HG02678 (cell line): ENCODE results near the gene CLK1.
"Not testable (repeated sequence)": the region's sequence is repeated elsewhere in the genome, so short reads cannot be mapped to it uniquely, and the experiment has no call there.

Experiments
- ATAC-seq: cut with Tn5 transposase; IDR thresholded peaks from one replicate; pipeline ENCODE4 v1.9.1; 2021; ENCODE audit warnings: mild to moderate bottlenecking, moderate library complexity; ENCODE audit not compliant: unreplicated experiment

The CLK1 gene

DNA sequence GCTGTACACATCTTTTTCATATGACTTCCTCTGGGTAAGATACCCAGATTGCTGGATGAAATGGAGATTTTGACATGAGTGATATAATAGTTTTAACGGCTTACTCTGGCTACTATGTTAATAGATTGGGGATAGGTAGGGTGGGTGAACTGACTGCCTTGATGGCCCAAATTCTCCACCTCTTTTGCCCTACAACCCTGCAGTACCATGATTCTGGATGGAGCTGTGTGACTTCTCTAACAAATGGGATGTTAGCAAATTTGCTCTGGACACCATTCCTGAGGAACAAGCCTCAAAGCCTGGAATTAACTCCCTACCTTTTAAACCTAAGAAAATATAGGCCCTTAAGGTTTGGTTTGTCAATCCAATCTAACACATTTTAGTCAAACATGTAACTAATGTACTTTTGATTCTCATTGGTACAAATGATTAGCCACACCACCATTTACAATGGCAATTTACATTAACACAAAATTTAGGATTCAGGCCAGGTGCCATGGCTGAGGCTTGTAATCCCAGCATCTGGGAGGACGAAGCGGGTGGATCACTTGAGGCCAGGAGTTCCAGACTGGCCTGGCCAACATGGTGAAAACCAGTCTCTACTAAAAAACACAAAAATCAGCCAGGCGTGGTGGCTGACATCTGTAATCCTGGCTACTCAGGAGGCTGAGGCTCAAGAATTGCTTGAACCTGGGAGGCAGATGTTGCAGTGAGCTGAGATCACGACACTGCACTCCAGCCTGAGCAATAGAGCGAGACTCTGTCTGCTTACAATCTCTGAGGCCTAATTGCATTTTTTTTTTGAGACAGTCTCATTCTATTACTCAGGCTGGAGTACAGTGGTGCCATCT, 12.8 kb downstream of the CLK1 start:
- no peak for ATAC-seq

DNA sequence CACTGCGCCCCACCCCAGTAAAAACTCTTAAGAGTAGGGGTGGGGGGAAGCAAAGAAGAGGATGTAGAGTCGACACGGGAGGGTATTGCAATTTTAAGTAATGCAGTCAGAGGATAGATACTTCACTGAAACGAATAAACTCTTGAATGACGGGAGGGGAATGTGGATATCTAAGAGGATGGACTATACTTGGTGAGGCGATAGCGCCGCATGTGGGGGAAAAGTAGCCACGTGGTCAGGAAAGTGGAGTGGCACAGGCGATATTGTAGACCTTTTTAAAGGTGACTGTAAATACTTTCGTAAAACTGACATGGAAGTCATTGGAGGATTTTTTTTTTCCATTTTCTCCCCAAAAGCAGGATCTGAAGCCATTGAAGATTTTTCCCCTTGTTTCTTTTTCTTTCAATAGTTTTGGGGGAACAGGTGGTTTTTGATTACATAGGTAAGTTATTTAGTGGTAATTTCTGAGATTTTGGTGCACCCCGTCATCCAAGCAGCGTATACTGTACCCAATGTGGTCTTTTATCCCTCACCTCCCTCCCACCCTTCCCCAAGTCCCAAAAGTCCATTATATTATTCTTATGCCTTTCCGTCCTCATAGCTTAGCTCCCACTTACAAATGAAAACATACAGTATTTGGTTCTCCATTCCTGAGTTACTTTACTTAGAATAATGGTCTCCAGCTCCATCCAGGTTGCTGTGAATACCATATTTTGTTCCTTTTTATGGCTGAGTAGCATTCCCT, 13.8 kb downstream of the CLK1 start:
- ATAC-seq, result no peak

DNA sequence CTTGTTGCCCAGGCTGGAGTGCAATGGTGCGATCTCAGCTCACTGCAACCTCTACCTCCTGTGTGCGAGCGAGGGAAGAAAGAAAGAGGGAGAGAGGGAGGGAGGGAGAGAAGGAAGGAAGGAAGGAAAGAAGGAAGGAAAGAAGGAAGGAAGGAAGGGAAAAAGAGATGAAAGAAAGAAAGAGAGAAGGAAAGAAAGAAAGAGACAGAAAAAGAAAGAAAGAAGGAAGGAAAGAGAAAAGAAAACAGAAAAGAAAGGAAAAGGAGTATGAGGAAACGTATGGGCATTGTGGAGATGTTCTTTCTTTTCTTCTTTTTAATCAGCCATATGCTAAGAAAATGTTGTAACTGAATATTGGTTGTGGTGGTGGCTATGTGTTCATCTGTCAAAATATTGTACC, 16.5 kb downstream of the CLK1 start:
- ATAC-seq, result no peak

DNA sequence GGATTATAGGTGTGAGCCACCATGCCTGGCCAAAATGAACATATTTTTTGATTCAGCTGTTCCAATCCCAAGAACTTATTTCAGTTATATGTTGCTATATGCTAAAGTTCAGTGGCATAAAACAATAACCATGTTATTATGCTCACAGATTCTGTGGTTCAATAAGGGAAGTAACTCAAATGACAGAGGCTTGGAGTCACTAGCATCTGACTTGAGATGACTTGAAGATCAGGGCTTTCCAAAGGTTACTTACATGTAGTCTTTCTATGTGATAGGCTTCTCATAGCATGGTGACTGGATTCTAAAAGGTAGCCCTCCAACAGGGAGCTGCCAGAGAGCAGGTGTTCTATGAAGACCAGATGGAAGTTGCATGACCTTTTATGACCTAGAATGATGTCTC, 17.2 kb downstream of the CLK1 start:
- ATAC-seq, result no peak

DNA sequence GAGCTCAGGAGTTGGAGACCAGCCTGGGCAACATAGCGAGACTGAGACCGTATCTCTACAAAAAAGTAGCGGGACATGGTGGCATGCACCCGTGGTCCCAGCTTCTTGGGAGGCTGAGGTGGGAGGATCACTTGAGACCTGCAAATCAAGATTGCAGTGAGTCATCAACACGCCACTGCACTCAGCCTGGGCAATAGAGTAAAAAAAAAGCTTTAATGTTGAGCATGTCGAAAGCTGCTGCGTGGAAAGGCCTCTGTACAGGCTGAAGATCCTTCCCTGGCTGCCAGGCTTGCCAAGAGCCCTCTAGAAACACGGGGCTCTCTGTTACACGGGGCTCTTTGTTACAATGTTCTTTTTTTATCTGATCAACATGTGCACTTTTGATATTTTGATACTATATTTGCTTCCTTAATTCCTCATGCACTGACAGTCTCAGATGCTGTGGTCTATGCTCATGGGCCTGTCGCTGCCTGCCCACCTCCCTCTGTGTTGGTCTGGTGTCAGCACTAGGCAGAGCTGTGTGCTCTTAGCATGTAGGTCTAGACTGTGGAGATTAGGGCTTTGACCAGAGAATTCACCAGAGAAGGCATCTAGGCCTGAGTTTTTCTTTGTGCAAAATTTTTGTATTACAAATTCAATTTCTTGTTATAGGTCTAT, 18.7 kb downstream of the CLK1 start:
- ATAC-seq, result no peak

DNA sequence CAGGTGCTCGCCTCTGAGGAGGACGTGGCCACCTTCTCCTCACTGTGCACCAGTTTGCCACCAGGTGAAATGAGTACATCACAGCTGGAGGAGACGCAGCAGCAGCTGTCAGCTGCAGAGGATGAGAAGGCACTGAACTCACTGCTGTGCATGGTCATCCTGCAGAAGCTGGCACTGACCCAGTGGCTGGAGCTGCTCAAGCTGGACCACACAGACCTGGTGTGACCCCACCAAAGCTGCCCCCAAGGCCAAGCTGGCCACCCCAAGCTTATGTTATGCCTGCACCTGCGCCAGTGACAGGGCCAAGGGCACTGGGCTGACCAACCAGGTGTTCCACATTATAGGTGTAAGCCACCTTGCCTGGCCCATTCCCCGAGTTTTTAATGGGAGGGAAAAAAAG, 19.3 kb downstream of the CLK1 start:
- ATAC-seq, result no peak

DNA sequence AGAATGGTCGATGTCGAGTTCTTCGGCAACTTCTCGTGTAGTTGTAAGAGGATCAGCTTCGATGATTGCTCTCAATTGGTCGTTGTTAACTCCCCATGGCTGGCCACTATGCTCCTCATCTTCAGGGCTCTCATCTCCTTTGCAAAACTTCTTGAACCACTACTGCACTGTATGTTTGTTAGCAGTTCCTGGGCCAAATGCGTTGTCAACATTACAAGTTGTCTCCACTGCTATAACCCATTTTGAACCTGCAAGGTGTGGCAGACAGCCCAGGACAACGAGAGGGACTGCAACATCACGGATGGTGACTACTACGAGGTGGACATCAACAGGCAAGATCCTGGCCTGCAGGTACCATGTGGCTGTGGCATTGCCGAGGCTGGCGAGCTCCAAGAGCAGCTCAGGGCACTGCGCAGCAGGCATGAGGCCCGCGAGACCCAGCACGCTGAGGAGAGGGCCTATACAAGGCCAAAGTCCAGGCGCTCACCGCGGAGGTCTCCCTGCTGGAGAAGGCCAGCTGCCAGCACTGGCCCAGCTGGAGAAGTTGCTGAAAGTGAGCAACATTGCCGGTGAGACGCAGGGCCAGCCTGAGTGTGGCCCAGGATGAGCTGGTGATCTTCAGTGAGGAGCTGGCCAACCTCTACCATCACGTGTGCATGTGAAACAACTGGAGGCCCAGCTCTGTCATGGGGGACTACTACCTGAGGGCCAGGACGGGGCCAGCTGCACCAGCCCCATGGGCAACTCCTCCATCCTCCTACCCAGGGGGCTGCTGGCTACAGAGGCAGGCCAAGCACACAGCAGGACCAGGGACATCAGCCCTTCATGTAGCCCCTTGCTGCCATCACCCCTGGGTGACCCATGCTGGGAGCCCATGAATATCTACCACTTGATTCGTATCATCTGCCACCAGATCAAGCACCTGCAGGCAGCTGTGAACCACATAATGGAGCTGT, 20.2 kb downstream of the CLK1 start:
- ATAC-seq, result no peak

DNA sequence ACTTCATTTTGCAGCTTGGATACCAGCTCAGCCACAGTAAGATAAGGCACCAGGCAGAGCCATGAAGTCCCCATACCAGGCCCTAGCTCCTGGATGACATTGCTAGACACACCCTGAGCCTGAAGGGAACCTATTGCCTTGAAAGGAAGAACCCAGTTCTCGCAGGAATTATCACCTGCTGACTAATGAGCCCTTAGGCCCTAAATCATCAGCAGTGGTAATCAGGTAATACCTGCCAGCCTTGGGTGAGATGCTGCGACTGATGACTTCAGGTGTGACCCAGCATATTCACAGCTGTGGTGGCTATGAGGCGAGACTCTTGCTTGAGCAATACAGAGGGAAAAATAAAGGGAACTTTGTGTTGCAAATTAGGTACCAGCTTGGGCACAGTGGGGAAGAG, 24.9 kb downstream of the CLK1 start:
- ATAC-seq, result no peak

DNA sequence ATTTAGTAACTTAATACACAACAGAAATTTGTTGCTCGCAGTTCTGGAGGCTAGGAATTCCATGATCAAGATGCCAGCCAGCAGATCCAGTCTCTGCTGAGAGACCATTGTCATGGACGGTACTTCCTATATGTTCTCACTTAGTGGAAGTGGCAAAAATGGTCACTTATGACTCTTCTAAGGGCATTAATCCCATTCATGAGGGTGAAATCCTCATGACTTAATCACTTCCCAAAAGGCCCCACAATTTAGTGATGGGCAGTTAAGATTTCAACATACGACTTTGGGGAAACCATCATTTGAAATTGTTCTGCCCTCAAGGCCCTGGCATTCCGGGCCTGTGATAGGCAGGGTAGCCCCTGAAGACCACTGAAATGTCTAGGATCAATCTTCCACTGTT, 29.8 kb downstream of the CLK1 start:
- no peak for ATAC-seq

DNA sequence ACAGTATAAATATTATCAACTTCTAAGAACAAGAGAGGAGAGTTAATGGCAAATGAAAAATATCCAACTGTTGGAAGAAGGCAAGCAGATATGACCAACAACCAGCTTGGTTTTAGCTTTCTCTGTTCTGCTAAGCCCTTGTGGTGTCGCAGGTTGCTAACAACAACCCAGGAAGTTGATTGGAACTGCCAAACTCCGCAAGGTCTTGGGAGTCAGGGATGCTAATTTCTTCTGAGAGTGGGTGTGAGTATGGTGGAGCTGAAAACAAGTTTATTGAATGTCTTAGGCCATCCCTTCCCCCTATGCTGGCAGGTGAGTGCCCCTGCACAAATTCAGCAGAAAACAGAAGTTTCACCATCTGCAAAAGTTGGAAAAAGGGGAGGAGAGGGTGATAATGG, 35.2 kb downstream of the CLK1 start:
- ATAC-seq, result no peak

DNA sequence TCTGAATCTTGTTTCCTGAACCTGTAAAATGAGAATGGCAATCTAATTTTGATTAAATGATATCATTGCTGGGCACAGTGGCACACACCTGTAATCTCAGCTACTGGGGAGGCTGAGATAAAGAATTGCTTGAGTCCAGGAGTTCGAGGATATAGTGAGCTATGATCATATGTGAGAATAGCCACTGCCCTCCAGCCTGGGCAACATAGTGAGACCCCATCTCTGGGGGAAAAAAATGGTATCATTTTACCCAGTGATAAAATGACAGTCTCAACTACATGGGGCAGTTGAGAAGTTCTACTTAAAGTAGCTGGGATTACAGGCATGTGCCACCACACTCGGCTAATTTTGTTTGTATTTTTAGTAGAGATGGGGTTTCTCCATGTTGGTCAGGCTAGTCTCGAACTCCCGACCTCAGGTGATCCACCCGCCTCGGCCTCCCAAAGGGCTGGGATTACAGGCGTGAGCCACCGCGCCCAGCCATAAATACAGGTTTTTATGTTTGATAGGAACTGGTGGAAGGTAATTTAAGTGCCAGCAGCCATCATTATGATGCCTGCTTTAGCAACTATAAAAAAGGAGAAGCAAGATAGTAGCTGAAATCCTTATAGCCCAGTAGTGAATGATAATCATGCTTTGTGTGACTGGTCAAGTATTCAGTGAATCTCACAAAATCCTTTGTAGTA, 35.7 kb downstream of the CLK1 start:
- ATAC-seq, result no peak

DNA sequence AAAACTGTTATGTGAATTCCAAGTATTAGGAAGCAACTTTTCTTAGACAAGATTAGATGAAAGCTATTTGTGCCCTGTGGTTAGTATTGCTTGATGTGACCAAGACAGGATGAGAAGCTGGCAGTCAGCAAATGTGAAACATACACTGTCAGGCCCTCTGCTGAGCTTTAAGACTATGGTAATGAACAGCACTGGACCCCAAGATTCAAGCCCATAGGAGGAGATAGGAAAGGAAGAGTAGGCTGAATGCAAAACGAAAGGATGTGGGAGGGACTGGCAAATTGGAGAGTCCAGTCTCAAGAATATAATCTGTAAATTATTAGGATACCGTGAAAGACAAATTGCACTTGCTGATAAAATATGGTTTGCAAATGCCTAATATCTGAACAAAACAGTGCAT, 36.4 kb downstream of the CLK1 start:
- ATAC-seq, result no peak

DNA sequence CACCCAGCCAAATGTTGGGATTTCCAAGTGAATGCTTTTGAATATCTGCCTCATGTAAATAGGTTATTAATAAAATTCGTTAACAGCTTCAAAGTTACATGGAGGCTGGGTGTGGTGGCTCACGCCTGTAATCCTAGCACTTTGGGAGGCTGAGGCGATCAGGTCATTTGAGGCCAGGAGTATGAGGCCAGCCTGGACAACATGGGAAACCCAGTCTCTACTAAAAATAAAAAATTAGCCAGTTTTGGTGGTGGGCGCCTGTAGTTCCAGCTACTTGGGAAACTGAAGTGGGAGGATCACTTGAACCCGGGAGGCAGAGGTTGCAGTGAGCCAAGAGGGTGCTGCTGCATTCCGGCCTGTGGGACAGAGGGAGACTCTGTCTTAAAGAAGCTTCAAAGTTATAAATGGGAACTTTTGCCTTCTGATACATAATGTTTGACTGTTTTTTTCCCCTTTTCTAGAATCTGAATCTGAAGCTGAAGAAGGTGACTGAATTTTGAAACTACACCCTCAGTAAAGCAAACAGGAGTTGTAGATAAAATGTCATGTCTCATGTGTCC, 42.7 kb downstream of the CLK1 start:
- no peak for ATAC-seq

DNA sequence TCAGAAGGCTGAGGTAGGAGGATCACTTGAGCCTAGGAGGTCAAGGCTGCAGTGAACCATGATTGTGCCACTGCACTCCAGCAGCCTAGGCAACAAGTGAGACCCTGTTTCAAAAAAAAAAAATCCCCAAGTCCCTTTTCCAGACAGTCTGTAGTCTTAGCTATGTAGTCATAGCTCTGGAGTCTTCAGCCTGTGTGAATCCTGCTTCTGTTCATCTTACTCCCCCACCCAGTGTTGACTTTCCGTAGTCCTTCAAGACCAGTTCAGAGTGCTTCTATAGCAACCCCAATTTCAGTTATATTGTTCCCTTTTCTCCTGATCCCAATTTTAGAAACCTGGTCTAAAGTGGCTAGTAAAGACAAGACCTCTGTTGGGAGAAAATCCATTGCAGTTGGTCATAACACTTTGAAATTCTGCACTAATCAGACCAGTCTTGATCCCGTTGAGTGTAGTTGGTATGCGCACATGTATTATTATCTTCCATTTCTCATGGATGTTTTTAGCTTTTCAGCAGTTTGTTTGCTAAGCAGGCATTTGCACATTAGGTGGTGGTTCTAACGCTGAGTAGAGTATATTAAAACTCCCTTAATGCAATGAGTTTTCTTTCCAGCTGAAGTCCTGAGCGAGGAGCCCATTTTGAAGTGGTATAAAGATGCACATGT, 43.8 kb downstream of the CLK1 start:
- no peak for ATAC-seq

DNA sequence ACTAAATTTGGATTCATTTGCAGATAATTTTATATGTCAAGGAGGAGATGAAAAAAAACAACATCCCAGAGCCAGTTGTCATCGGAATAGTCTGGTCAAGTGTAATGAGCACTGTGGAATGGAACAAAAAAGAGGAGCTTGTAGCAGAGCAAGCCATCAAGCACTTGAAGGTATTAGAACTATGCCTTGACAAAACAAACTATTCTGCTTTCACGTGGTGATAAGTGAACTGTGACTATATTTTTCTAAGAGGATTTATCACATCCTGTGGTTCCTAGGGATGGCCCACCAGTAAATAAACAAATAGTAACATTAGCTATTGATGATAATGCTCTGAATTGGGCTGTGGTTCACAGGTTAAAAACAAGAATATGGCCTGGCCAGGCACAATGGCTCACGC, 45.7 kb downstream of the CLK1 start:
- not testable (repeated sequence) for ATAC-seq

DNA sequence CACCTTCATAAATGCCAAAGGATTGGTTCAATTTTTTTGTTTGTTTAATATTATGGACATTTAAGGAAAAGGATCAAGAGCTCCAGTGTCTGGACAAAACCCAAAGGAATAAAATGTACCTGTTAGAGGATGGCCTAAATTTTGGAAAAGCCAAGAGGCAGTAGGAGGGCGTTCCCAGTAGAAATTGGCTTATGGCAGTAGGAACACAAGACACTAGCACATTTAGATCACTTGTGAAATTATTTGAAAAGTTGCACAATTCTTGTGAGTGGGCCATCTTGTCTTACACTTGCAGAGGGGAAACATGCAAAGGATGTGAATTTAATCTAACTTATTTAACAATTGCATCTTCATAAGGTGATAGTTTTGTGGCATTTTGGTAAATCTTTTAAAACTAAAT, 49.5 kb downstream of the CLK1 start:
- ATAC-seq, result no peak

DNA sequence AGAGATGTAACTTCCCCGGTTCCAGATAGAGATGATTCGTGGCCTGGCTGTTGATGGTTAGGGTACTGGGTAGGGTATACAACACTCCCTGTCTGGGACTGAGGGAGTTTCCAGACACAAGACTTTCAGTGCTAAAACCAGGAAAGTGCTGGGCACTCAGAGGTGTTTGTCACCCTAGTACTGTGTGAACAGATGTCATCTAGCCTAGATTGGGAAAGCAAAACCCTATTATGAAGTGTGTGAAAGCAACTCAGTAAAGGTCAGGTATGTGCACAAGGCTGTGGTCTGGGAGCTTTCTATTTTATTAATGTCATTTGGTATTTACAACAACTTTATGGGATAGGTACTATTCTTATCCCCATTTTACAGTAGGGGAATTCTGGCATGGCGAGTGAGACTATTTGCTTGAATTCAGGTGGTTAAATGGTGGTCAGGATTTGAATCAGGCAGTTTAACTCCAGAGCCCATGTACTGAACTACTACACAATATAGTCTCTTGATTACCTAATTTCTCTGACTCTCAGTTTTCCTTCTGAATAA, 50.1 kb downstream of the CLK1 start:
- ATAC-seq, result peak; percentile 15

DNA sequence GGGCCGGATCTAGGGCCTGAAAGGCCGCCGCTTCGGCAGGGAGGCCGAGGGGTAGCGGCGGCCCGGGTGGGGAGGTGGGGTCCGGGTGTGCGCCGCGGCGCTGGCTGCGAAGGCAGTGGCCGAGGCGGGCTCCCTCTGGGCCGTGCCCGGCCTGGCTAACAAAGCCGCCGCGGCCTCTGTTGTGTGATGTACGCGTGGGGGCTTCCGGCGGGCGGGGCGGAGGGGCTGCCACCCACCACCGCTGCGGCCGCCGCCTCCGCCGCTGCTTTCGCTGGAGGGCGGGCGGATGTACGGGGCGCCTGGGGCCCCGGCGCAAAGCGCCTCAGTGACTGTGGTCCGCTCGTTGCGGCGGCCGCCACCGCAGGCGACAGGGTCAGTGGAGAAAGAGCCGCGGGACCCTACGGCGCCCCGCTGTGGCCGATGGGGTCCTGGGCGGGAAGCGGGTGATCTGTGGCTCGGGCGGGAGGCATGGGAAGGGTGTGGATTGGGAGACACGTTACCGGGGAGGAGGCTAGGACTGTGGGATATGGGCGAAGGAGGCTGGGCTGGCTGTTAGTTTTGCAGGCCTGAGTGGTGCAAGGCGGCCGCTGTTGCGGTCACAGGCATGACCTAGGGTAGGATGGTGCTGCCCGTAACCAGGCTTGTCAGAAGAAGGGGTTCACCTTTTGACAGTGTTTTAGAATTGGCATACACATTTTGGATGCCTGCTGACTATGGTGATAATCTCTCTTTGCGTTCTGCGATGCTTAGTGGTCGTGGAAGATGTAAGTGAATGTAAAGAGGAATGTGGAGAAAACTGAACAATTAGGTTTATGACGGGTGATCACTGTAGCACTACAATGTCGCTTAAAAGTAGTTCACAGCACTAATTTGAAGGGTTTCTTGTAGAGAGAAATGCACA, 52.1 kb downstream of the CLK1 start:
- peak; percentile 29 for ATAC-seq
